ENCODE data around the gene KRT85. TPM values are rescaled to one million over a fixed set of nuclear protein-coding genes. Genes with fewer than 3 reads are reported as not detected.
A peak's percentile ranks its signal among the peaks of the same experiment; 100 is the strongest.

Gene KRT85
- total and polyA plus RNA-seq, 4 donors: not detected

- H3K9me3 ChIP-seq (ENCODE audit: control insufficient read depth in 4 of 4, insufficient read depth in 3 of 4, low read length in 3 of 4): peaks cover 0 to 2% (median 0%) of the 10 kb centered on the region in 4 donors
- H3K27me3 ChIP-seq (ENCODE audit: control insufficient read depth in 3 of 3, insufficient read depth in 3 of 3, low read length in 2 of 3): peaks cover 0 to 2% (median 0%) of the 10 kb centered on the region in 3 donors
- 37 to 57% methylated on average over 5 of the region's 5 CpGs for WGBS, 2 donors
- TF ChIP-seq CTCF (IDR thresholded peaks at IDR 0.05; ENCODE audit: control extremely low read depth, extremely low read depth): no peak
- peaks cover 0 to 8% (median 0%) of the 10 kb centered on the region in 5 donors for H3K4me1 ChIP-seq (ENCODE audit: control insufficient read depth in 5 of 5, insufficient read depth in 5 of 5, low read length in 5 of 5)
- no peak overlapping the region for H3K4me3 ChIP-seq
- no peaks in the 10 kb centered on the region for H3K36me3 ChIP-seq (ENCODE audit: control insufficient read depth in 4 of 4, insufficient read depth in 4 of 4, low read length in 4 of 4)
- H3K27ac ChIP-seq (ENCODE audit: low read depth in 1 of 2, low read length in 1 of 2): no peak overlapping the region
- no peak overlapping the region for H3K9ac ChIP-seq (ENCODE audit: insufficient read depth in 1 of 2, low read length in 2 of 2)
- DNase-seq (peak in 1 of 3 donors; percentile 22), ATAC-seq (ENCODE audit: insufficient read depth, low FRiP score) (no peak)
Observed at GRCh38 chr12:52354200-52354599, 13.1 kb downstream of the KRT85 start.

GRCh38 chr12:52353766-52354165 lies 13.5 kb downstream of the KRT85 start:
- Histone ChIP-seq H3K36me3 (ENCODE audit: control insufficient read depth in 4 of 4, insufficient read depth in 4 of 4, low read length in 4 of 4) (no peaks in the 10 kb centered on the region), H3K4me1 (ENCODE audit: control insufficient read depth in 5 of 5, insufficient read depth in 5 of 5, low read length in 5 of 5) (peaks cover 0 to 8% (median 0%) of the 10 kb centered on the region in 5 donors), H3K9ac (ENCODE audit: insufficient read depth in 1 of 2, low read length in 2 of 2) (no peak overlapping the region), H3K27ac (ENCODE audit: low read depth in 1 of 2, low read length in 1 of 2) (no peak overlapping the region), H3K27me3 (ENCODE audit: control insufficient read depth in 3 of 3, insufficient read depth in 3 of 3, low read length in 2 of 3) (peaks cover 0 to 2% (median 0%) of the 10 kb centered on the region in 3 donors), H3K4me3 (no peak overlapping the region), H3K9me3 (ENCODE audit: control insufficient read depth in 4 of 4, insufficient read depth in 3 of 4, low read length in 3 of 4) (peaks cover 0 to 2% (median 0%) of the 10 kb centered on the region in 4 donors)
- WGBS, 2 donors: 65 to 70% methylated on average over 3 of the region's 3 CpGs
- no peak for DNase-seq
- no peak for TF ChIP-seq CTCF (IDR thresholded peaks at IDR 0.05; ENCODE audit: control extremely low read depth, extremely low read depth)
- ATAC-seq (ENCODE audit: insufficient read depth, low FRiP score): no peak

- WGBS, 2 donors: 92 to 100% methylated on average over 2 of the region's 2 CpGs
- Histone ChIP-seq H3K9ac (ENCODE audit: insufficient read depth in 1 of 2, low read length in 2 of 2) (no peak overlapping the region), H3K4me3 (no peak overlapping the region), H3K9me3 (ENCODE audit: control insufficient read depth in 4 of 4, insufficient read depth in 3 of 4, low read length in 3 of 4) (peaks cover 0 to 2% (median 0%) of the 10 kb centered on the region in 4 donors), H3K27me3 (ENCODE audit: control insufficient read depth in 3 of 3, insufficient read depth in 3 of 3, low read length in 2 of 3) (peaks cover 0 to 2% (median 0%) of the 10 kb centered on the region in 3 donors), H3K4me1 (ENCODE audit: control insufficient read depth in 5 of 5, insufficient read depth in 5 of 5, low read length in 5 of 5) (peaks cover 0 to 8% (median 0%) of the 10 kb centered on the region in 5 donors), H3K27ac (ENCODE audit: low read depth in 1 of 2, low read length in 1 of 2) (no peak overlapping the region), H3K36me3 (ENCODE audit: control insufficient read depth in 4 of 4, insufficient read depth in 4 of 4, low read length in 4 of 4) (no peaks in the 10 kb centered on the region)
- no peak for ATAC-seq (ENCODE audit: insufficient read depth, low FRiP score)
- no peak for DNase-seq
- TF ChIP-seq CTCF (IDR thresholded peaks at IDR 0.05; ENCODE audit: control extremely low read depth, extremely low read depth): no peak
Observed at GRCh38 chr12:52352951-52353350, 14.3 kb downstream of the KRT85 start.

Data from lung (tissue), 12 donors.